Lower lobe of right lung (tissue), 2 donors: ENCODE data around the gene PI4K2A. TPM values are rescaled to one million over a fixed set of nuclear protein-coding genes. Genes with fewer than 3 reads are reported as not detected.

Experiments used
- ATAC-seq, 2 donors: fragments of 200-7000 bp; cut with Tn5 transposase; one replicate each; pipeline ENCODE4 v1.9.1; 2020 to 2022; ENCODE audit warnings: mild to moderate bottlenecking in 2 of 2, moderate library complexity in 2 of 2
- DNase-seq: peaks from one replicate; pipeline ENCODE4 v3.0.0-alpha.2; 2020
- H3K27ac ChIP-seq: fragments of 200-600 bp; one replicate; pipeline ENCODE4 v1.8.0; 2022
- H3K27me3 ChIP-seq: fragments of 200-600 bp; one replicate; pipeline ENCODE4 v1.8.0; 2022; ENCODE audit warnings: low read depth
- H3K36me3 ChIP-seq: fragments of 200-600 bp; one replicate; pipeline ENCODE4 v1.8.0; 2022; ENCODE audit warnings: mild to moderate bottlenecking
- H3K4me1 ChIP-seq: fragments of 200-600 bp; one replicate; pipeline ENCODE4 v1.8.0; 2022
- H3K4me3 ChIP-seq: fragments of 200-600 bp; one replicate; pipeline ENCODE4 v1.8.0; 2022; ENCODE audit warnings: mild to moderate bottlenecking
- H3K9me3 ChIP-seq: fragments of 200-600 bp; one replicate; pipeline ENCODE4 v1.8.0; 2022
- CTCF ChIP-seq: fragments of 200-600 bp; IDR thresholded peaks from one replicate; pipeline ENCODE4 v1.8.0; 2022; ENCODE audit warnings: antibody characterized with exemption, mild to moderate bottlenecking
- intact Hi-C: fragments of 100-400 bp; cut with DNase I; formaldehyde crosslinking; loops from one replicate; pipeline ENCODE4 v1.11.0; 2022
- total RNA-seq: library from RNA; stranded (reverse); fragmentation: NEBNext Ultra II Directional; extraction: Animal tissue kit (Norgen Biotek cat#: 25700); gene quantifications from one replicate; pipeline ENCODE4 v1.2.1, GENCODE V29; 2021
- donor health status: DM: no; HTN: yes; CAD: no; lungs with severe emphysema.

The PI4K2A gene
- total RNA-seq, 1 donor from 2014 or later = 29.7 TPM

- Histone ChIP-seq H3K27ac (no peak overlapping the region), H3K36me3 (no peaks in the 10 kb centered on the region), H3K4me1 (peaks cover 10% of the 10 kb centered on the region), H3K4me3 (no peak overlapping the region), H3K9me3 (no peaks in the 10 kb centered on the region), H3K27me3 (no peaks in the 10 kb centered on the region)
- intact Hi-C loops = no loop called here
- DNase-seq = no peak
- ATAC-seq = peak; percentile 93 to 94
- peak; percentile 85 for TF ChIP-seq CTCF
These were observed 61.1 kb downstream of the PI4K2A start for GRCh38 chr10:97701438-97702069.

GRCh38 chr10:97703398-97704067 is 63.1 kb downstream of the PI4K2A start:
- H3K4me1 ChIP-seq = peaks cover 10% of the 10 kb centered on the region
- no peak overlapping the region for H3K4me3 ChIP-seq
- H3K27me3 ChIP-seq = no peaks in the 10 kb centered on the region
- H3K36me3 ChIP-seq = no peaks in the 10 kb centered on the region
- no peak for ATAC-seq
- DNase-seq = no peak
- no peaks in the 10 kb centered on the region for H3K9me3 ChIP-seq
- TF ChIP-seq CTCF = no peak
- intact Hi-C loops = no loop called here
- H3K27ac ChIP-seq = no peak overlapping the region

- DNase-seq (no peak), ATAC-seq (no peak)
- TF ChIP-seq CTCF = no peak
- Histone ChIP-seq H3K27ac (no peak overlapping the region), H3K36me3 (no peaks in the 10 kb centered on the region), H3K4me1 (peaks cover 13% of the 10 kb centered on the region), H3K4me3 (no peak overlapping the region), H3K9me3 (no peaks in the 10 kb centered on the region), H3K27me3 (no peaks in the 10 kb centered on the region)
- intact Hi-C loops = no loop called here
These were observed 63.9 kb downstream of the PI4K2A start for GRCh38 chr10:97704341-97704740.

GRCh38 chr10:97705006-97705670 is 64.7 kb downstream of the PI4K2A start:
- Histone ChIP-seq H3K27ac (no peak overlapping the region), H3K36me3 (no peaks in the 10 kb centered on the region), H3K9me3 (no peaks in the 10 kb centered on the region), H3K27me3 (no peaks in the 10 kb centered on the region), H3K4me3 (no peak overlapping the region), H3K4me1 (peaks cover 14% of the 10 kb centered on the region)
- DNase-seq (no peak), ATAC-seq (no peak)
- intact Hi-C loops = no loop called here
- TF ChIP-seq CTCF = no peak

GRCh38 chr10:97707134-97707861 is 66.8 kb downstream of the PI4K2A start:
- Histone ChIP-seq H3K27ac (no peak overlapping the region), H3K4me3 (no peak overlapping the region), H3K4me1 (peaks cover 8% of the 10 kb centered on the region), H3K9me3 (no peaks in the 10 kb centered on the region), H3K27me3 (no peaks in the 10 kb centered on the region), H3K36me3 (no peaks in the 10 kb centered on the region)
- intact Hi-C loops = no loop called here
- TF ChIP-seq CTCF = no peak
- DNase-seq (no peak), ATAC-seq (no peak)
